HL-60/S4 treated with retinoic acid at 250 ng/mL for 4 days and 3 days (cell line): ENCODE data around the gene ELOVL4.

ENCODE experiments used
- in situ Hi-C: fragments of 300-500 bp; cut with MboI; formaldehyde crosslinking; loops from 2 replicates; pipeline ENCODE4 v1.7.0; 2022; ENCODE audit warnings: low sequenced_read_pairs

The ELOVL4 gene

DNA sequence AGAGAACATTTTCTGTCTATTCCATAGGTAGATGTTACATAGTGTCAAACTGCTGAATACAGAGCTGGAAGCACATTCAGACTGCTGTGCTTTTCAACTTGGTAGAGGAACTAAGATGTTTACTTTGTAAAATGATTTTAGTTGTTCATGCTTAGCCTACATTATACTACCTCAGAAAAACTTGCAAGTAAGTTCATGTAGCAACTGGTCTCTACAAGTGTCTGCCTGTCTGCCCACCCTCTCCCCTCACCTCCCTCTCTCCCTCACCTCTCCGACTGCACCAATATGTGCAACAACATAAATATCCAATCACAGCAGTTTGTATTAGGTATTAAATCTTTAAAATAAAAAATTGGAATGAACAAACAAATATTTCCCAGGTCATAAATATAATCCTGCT is 25.3 kb downstream of the ELOVL4 start:
- in situ Hi-C loops, result no loop called here

DNA sequence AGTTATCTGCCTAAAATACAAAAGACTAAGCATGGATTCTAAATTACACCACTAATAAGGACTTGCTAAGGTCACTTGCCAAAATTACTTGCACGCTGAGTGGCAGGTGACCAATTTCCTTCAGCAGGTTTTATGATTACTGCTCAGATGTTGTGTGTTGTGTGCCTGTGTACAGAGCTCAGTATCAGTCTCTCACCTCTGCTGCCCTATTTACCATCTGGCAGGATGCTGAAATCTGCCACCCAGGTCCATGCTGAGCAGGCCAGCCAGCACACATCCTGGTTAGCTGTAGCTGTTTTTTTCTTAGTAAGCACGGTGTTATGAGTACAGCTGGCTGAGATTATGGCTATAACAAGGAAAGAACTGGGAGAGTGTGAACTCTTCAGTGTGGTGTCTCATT is 34.0 kb downstream of the ELOVL4 start:
- in situ Hi-C loops, result no loop called here

DNA sequence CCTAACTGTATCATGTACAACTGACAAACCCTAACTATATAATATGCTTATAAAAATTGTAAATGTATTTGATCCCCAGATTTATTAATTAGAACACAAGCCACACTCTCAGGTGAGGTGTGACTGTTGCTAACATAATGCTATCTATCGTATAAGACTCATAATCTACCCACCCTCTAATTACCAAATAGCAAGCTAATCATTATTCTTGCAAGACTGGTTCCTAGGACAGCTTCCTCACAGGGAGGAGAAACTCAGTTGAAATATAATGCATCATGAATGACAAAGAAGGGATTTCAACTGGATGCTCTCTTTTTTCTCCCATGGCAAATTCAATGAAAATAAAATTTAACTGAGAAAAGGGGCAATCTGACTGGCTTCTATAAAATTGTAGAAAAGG is 35.4 kb downstream of the ELOVL4 start:
- in situ Hi-C loops, result no loop called here

DNA sequence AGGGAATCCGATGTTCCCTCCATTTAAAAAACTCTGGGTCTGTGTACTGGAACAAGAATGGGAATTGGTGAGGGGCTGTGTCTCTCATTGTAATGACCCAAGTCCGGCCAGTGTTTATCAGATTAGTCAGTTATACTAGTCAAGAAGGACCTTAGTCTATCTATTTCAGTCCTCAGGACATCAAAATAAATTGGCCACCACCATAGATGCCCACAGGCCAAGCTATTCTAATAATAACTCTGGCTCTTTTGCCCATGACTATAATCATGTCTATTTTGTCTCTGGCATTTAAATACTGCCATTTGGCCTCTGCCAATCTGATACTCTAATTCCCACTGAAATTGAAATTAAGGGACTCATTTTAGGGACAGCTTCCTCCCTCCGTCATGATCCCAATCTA is 37.8 kb downstream of the ELOVL4 start:
- in situ Hi-C loops, result no loop called here

DNA sequence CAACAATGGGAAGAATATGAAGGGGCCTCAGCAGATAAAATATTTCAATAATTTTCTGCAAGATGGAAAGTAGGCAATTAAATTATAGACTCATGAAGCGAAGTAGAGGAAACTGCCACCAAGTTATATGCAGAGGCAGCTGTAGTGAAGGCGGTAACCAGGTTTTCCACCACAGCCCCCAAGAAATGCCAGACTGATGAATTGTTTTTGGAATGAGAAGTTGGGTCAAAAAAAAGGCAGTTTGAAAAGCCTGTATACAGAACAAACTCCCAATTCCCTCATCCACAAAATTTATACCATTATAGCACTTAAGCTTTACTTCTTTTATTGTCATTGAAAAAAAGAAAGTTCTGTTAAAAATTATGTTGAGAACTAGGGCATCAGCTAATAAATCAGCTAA is 45.3 kb downstream of the ELOVL4 start:
- in situ Hi-C loops, result no loop called here

DNA sequence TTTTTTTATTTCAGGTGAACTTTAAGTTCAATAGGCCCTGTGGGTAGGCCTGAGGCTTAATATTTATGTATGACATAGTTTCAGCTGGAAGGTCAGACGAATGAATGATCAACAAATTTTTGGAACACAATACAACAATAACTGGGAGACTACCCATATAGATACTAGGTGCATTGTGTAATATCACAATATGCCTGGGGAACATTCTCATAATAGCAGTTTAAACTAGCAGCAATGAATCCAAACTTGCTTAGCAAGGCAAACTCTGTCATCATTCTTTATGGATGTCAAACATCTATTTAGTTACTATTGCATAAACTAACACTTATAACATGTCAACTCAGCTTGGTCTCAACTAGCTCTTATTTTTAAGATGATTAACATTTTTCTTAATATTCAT is 49.3 kb downstream of the ELOVL4 start:
- in situ Hi-C loops, result no loop called here

DNA sequence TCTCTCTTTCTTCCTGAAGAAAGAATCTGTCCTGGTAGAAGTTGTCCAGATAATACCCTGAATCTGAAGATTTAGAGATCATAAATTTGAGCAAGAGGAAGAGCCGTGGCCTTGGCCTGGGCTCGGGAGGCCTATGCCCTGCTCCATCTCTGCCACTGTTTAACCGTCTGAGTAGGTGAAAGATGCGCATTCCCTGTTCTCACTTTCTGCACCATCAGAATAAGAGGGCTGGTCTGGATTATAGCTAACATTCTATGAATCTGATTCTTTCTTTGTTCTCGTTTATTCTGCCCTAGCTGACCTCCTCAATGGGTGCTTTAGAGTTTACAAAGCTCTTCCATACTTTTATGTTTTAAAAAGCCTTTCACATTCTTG is 51.3 kb downstream of the ELOVL4 start:
- in situ Hi-C loops, result no loop called here

DNA sequence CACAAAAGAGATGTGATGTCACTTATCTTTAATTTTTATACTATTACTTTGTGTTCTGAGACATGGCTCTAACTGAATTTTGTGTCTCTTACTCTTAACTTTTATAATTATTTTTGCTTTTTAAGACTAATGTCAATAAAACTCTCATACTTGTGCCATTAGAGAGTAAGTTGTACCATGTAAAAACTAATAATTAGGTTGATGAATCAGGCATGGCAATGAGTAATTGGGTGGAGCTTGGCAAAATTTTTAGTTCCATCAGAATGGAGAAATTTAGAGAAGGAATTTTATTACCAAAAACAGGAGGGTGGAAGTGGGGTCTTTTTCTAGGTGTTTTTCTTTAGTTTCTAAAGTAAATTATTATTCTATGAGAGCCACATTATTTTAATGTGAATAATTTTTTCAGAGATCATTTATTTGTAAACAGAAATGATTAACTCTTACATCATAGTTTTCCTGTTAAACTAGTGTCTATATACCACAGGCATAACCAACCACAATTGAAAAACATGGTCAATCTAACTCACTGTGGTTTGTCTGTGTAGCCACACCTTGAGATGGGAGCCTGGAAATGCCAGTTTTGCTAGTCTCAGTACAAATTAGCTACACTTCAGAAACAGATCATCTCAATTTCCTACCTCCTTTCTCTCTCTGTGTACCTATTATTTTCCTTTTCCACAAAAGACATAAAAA is 51.8 kb downstream of the ELOVL4 start:
- in situ Hi-C loops, result no loop called here

DNA sequence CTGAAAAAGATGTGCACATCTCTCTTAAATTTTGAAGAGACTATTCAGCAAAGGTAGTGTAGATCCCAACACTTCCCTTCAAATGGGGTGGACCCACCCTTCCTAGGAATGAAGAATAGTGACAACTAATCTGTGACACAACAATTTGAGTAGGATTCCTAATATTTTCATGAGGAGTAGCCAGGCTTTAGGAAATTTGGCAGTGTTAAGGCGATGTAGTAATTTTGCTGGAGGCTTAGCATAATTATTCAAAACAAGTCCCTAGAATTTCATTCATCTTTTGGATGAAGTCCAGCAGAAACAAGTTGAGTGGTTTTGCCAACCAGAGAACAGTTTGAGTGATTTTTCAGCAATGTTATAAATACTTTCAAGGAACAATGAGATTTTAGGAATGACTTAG is 52.4 kb downstream of the ELOVL4 start:
- in situ Hi-C loops, result no loop called here

DNA sequence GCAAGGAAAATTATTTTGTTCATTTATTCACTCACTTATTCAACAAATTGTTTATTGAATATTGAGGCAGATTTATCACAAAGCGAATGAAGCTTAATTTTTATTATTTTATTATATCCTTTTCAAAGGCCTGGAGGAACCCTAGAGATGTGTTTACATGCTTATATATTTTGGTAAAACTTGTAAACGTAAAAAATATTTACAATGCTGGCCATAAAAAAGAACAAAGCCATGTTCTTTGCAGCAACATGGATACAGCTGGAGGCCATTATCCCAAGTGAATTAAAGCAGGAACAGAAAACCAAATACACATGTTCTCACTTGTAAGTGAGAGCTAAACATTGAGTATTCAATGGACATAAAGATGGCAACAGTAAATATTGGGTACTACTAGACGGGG is 58.8 kb downstream of the ELOVL4 start:
- in situ Hi-C loops, result no loop called here

DNA sequence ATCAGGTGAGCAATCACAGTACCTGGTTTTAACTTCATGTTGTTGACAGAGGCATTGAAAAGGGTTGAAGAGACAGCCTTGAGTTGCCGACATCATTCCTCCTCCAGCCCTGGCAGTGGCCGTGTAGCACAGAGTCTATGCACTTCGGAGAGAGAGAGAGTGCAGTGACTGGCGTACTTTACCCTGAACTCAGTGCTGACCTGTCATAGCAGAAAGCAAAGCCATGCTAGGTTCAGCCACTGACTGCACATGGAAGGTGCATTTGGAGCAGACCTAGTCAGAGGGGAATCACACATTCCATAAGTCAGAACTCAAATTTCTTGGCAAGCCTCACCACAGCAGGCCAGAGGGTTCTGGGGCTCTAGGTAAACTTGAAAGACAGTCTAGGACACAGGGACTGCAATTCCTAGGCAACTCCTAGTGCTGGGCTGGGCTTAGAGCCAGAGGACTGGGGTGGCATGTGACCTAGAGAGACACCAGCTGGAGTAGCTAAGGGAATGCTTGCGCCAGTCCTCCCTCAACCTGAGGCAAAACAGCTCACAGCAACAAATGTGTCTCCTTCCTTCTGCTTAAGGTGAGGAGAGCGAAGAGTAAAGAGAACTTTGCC is 69.1 kb downstream of the ELOVL4 start:
- in situ Hi-C loops, result no loop called here

DNA sequence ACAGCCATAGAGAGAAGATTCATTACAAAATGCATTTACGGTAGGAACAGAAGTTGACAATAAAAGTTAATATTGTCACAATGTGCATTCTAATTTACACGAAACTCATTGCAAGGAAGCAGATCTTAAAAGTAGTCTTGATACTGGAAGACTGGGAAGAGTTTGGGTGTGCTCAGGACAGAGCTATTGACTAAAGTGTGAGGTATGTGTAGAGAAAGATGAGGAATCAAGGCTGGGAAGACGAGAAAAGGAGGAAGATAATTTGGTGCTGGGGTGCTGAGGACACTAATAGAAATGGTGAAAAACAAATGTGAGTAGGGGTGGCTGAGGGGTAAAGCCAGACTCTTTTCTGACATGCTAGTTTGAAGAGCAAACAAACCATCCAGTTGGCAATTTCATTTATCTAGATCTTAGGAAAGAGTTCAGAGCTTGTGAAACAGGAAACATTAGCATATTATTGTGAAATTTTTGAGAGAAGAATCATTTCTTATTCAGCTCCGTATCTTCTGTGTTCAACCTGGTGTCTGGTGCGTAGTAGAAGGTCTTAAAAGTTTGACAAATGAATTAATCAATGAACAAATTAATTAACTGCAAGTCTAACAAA is 72.7 kb downstream of the ELOVL4 start:
- in situ Hi-C loops, result no loop called here

DNA sequence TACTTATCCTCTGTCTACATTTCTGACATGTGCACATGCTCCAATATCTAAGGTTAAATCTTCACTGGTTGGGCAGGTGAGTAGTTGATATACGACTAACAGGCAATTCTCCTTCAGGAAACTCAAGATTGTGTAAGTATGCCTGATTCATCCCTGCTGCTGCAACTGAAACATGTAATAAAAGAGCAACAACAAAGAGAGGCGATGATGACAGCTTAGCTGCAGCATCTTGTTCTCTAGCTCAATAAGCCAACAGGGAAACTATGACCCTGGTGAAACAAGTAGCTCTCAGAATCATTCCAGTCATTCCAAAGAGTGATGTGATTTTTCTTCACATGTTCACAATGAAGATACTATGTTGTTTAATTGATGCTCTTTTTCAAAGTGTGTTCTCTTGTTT is 74.4 kb downstream of the ELOVL4 start:
- in situ Hi-C loops, result no loop called here

DNA sequence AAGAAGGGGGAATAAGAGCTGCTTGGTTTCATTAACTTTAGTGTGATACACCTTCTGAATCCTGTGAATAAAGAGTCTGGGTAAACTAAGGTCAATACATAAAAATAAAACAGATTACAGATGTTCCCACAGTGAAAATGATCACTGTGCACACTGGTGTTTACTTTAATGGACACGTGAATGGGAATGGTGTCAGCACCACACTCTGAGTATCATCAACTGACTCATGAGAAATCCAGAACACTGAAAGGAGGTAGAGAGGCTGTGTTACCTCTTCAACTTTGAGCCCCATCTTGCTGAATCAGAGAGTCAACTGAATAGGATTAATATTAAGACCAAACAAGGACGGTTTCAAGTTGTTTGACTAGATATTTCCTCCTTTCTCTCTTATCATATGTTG is 75.0 kb downstream of the ELOVL4 start:
- in situ Hi-C loops, result no loop called here

DNA sequence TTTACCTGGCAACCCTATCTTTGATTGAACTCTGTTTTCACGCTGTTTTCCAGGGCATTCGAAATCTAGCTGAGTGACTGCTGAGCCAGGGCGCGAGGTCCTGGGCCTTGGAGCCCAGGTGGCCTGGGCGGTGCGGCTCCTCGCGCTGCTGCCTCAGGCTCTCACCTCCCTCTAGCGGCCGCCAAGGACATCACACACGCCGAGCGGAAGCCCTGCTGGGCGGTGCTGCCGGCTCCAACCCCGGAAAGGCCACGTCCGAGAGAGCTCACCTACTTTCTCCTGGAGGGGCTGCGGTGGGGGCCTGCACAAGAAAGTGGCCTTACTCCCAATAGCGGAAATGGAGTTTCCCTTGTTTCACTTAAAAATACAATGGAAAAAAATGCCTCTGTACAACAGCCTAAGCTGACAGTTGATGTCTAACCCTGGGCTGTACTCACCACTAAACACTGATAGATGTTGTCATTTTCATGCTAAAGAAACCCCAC is 77.7 kb downstream of the ELOVL4 start:
- in situ Hi-C loops, result no loop called here

DNA sequence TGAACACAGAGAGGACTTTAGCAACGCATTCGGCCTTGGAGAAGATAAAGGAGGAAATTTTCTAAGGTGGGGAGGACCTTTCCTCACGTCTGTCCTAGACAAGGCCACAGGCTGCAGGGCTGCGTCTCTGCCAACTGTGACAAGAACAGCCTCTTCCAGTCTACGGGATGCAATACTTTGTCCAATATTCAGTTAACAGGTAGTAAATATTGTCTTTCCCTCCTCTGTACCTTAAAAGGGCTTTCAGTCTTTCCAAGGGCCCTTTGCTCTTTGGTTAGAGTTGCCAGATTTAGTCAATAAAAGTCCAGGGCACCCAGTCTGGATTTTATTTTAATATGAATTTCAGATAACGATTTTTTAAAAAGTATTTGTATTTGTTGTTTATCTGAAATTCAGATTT is 78.2 kb downstream of the ELOVL4 start:
- in situ Hi-C loops, result no loop called here

DNA sequence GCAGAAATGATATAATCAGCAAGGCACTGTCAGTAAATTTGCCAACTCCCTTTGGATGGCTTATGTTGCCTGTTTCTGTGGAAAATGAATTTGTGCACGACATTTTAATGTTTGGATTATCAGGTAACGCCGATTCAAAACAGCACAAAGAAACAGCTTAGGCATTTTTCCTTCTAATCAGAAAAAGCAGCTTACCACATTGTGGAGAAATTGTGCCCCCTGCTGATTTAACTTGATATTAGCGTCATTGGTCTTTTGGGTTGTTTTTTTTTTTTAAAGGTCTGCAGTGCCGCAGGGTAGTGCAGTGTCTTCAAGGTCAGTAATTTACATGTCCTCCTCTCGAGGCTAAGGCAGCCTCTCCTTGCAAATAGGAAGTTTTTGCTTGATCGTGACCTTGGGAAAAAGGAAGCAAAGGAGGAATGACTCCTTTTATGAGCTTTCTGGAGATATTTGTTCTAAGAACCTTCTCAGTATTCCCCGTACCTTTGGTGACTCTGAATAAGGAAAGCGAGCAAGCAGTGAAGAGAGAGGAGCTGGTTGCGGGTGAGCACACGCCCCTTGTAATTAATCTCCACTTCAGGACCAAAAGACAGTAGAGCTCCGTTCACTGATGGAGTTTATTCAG is 79.1 kb downstream of the ELOVL4 start:
- in situ Hi-C loops, result no loop called here
